Liver (tissue), 9 donors: ENCODE measurements around the gene TBC1D10A. TPM values are rescaled to one million over a fixed set of nuclear protein-coding genes. Genes with fewer than 3 reads are reported as not detected.

Experiments used
- DNase-seq: peaks from one replicate; pipeline ENCODE4 v3.0.0-alpha.2; 2017; ENCODE audit warnings: low spot score
- H3K27ac ChIP-seq, 2 donors: one replicate each; pipeline ENCODE4 v1.7.0; 2013; ENCODE audit warnings: inconsistent platforms in 2 of 2, low read length in 2 of 2, control low read depth in 1 of 2, low read depth in 1 of 2, mild to moderate bottlenecking in 1 of 2
- H3K27me3 ChIP-seq, 4 donors: one replicate each; pipeline versions ENCODE4 v1.6.1 to v1.7.0; 2013; ENCODE audit warnings: low read length in 3 of 4, inconsistent platforms in 1 of 4, mild to moderate bottlenecking in 1 of 4, moderate library complexity in 1 of 4; ENCODE audit not compliant: control insufficient read depth in 4 of 4, insufficient read depth in 4 of 4
- H3K36me3 ChIP-seq, 4 donors: one replicate each; pipeline versions ENCODE4 v1.6.1 to v1.7.0; 2013; ENCODE audit warnings: low read length in 3 of 4, mild to moderate bottlenecking in 3 of 4, low read depth in 1 of 4, moderate library complexity in 1 of 4; ENCODE audit not compliant: control insufficient read depth in 4 of 4, insufficient read depth in 3 of 4
- H3K4me1 ChIP-seq, 4 donors: one replicate each; pipeline versions ENCODE4 v1.6.1 to v1.7.0; 2013; ENCODE audit warnings: low read length in 3 of 4, mild to moderate bottlenecking in 3 of 4, moderate library complexity in 1 of 4; ENCODE audit not compliant: control insufficient read depth in 4 of 4, insufficient read depth in 4 of 4
- H3K4me3 ChIP-seq, 3 donors: one replicate each; pipeline versions ENCODE4 v1.6.1 to v1.7.0; 2013; ENCODE audit warnings: low read length in 3 of 3, control low read depth in 1 of 3, low read depth in 1 of 3, mild to moderate bottlenecking in 1 of 3
- H3K9ac ChIP-seq, 2 donors: one replicate each; pipeline ENCODE4 v1.7.0; 2013; ENCODE audit warnings: low read length in 2 of 2, mild to moderate bottlenecking in 2 of 2, moderate library complexity in 2 of 2, control low read depth in 1 of 2, low read depth in 1 of 2
- H3K9me3 ChIP-seq, 4 donors: one replicate each; pipeline versions ENCODE4 v1.6.1 to v1.7.0; 2013; ENCODE audit warnings: low read length in 3 of 4; ENCODE audit not compliant: control insufficient read depth in 4 of 4
- EGR1 ChIP-seq, 2 donors: IDR thresholded peaks; 2 replicates each; pipeline ENCODE4 v1.6.1; 2016 to 2018; ENCODE audit warnings: antibody characterized with exemption in 2 of 2, low read depth in 2 of 2
- FOXA2 ChIP-seq: IDR thresholded peaks from 2 replicates; pipeline ENCODE4 v1.6.1; 2016; ENCODE audit warnings: antibody characterized with exemption
- GABPA ChIP-seq, 2 donors: IDR thresholded peaks in 1 of 2; conservative IDR thresholded peaks in 1 of 2; 2 replicates each; pipeline ENCODE4 v1.6.1; 2016; ENCODE audit warnings: antibody characterized with exemption in 2 of 2, mild to moderate bottlenecking in 1 of 2, moderate library complexity in 1 of 2
- HNF4A ChIP-seq, 2 donors: conservative IDR thresholded peaks; 2 replicates each; pipeline ENCODE4 v1.6.1; 2016; ENCODE audit warnings: antibody characterized with exemption in 2 of 2, mild to moderate bottlenecking in 2 of 2
- HNF4G ChIP-seq: IDR thresholded peaks from 2 replicates; pipeline ENCODE4 v1.6.1; 2016; ENCODE audit warnings: antibody characterized with exemption
- JUND ChIP-seq, 2 donors: IDR thresholded peaks; 2 replicates each; pipeline ENCODE4 v1.6.1; 2016; ENCODE audit warnings: antibody characterized with exemption in 2 of 2
- NR2F2 ChIP-seq: IDR thresholded peaks from 2 replicates; pipeline ENCODE4 v1.6.1; 2016; ENCODE audit warnings: antibody characterized with exemption
- RAD21 ChIP-seq, 2 donors: IDR thresholded peaks; 2 replicates each; pipeline ENCODE4 v1.6.1; 2016; ENCODE audit warnings: antibody characterized with exemption in 2 of 2, mild to moderate bottlenecking in 2 of 2
- RXRA ChIP-seq, 2 donors: IDR thresholded peaks; 2 replicates each; pipeline ENCODE4 v1.6.1; 2017 to 2018; ENCODE audit warnings: antibody characterized with exemption in 2 of 2, mild to moderate bottlenecking in 1 of 2
- SP1 ChIP-seq: IDR thresholded peaks from 2 replicates; pipeline ENCODE4 v1.6.1; 2018; ENCODE audit warnings: antibody characterized with exemption, mild to moderate bottlenecking
- TAF1 ChIP-seq: conservative IDR thresholded peaks from 2 replicates; pipeline ENCODE4 v1.6.1; 2016; ENCODE audit warnings: antibody characterized with exemption, mild to moderate bottlenecking
- YY1 ChIP-seq: IDR thresholded peaks from 2 replicates; pipeline ENCODE4 v1.6.1; 2016; ENCODE audit warnings: antibody characterized with exemption, mild to moderate bottlenecking
- WGBS: extraction: QIAGEN DNeasy Blood & Tissue Kit; methylation state at CpG from one replicate; pipeline ENCODE4 v1.1.7; 2013; 5-methylcytosine and 5-hydroxymethylcytosine counted together
- polyA plus RNA-seq, 2 donors: library from polyadenylated mRNA; stranded (reverse) in 1 of 2; unstranded in 1 of 2; fragments of 200-250 nt in 1 of 2; fragments of >200 nt in 1 of 2; fragmentation: Nextera tagmentation in 1 of 2; extraction: Ambion mirVana in 1 of 2; gene quantifications; one replicate each; pipeline versions ENCODE4 v1.2.1 to v1.2.3, GENCODE V29; 2013 to 2015
- total RNA-seq, 2 donors: library from RNA; depleted of rRNA; stranded (reverse); fragments of >200 nt; gene quantifications; one replicate each; pipeline ENCODE4 v1.2.3, GENCODE V29; 2014
- TF ChIP-seq, protein P1 (sequence below): fragments of 150-350 bp; IDR thresholded peaks from 2 replicates; pipeline ENCODE4 v1.5.1; 2017; ENCODE audit warnings: improper control_type of control experiment, low read depth, low read length; ENCODE audit not compliant: missing input control
- TF ChIP-seq, protein P2 (sequence below): IDR thresholded peaks from 2 replicates; pipeline ENCODE4 v1.6.1; 2016; ENCODE audit warnings: antibody characterized with exemption
- TF ChIP-seq, protein P3 (sequence below): IDR thresholded peaks from 2 replicates; pipeline ENCODE4 v1.6.1; 2016; ENCODE audit warnings: antibody characterized with exemption
- TF ChIP-seq, protein P4 (sequence below): IDR thresholded peaks from 2 replicates; pipeline ENCODE4 v1.6.1; 2016; ENCODE audit warnings: antibody characterized with exemption
- donor health status: healthy.
- donor health status: healthy.
- donor health status: healthy.
- donor health status: healthy.
- donor health status: healthy.

TBC1D10A gene
- total and polyA plus RNA-seq, 4 donors = 3.6 to 9.2 (median 8.2) TPM

DNA sequence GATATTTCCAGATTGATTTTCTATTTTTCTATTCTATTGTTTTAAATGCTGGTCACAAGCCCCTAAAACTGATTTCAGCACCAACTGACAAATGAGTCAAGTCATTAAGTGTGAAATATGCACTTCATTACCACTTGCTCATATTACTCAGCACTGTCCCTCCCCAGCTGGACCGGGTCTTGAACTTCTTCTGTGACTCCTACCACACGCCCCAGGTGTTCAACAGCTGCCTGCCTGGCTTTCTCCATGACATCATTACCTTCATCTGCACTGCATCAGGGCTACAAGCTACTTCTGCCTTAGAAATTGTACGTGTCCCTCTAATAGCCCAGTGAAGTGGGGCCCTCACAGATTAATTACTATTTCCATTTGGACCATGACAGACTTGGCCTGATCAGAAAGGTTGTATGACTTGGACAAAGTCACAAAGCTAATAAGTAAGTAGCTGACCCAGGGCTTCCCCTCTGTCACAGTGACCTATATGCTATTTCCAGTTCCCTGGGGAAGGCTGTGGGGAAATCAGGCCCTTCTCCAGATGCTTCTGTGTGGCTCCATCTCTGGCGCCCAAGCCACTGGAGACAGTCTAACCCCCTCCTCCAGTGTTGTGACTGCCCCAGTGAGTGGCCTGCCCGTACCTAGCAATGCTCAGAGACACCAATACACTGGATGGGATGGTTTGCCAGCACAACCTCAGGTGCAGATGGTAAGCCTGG lies 18.1 kb downstream of the TBC1D10A start:
- DNase-seq = no peak
- Histone ChIP-seq H3K36me3 (peaks cover 0 to 5% (median 1%) of the 10 kb centered on the region in 4 donors), H3K27me3 (no peaks in the 10 kb centered on the region), H3K9me3 (no peaks in the 10 kb centered on the region), H3K4me3 (no peak overlapping the region), H3K9ac (no peak overlapping the region), H3K27ac (no peak overlapping the region), H3K4me1 (peaks cover 22 to 58% (median 39%) of the 10 kb centered on the region in 4 donors)
- TF ChIP-seq HNF4A (conservative IDR thresholded peaks at IDR 0.05) (no peak), NR2F2 (no peak), JUND (IDR thresholded peaks at IDR 0.05) (no peak), TAF1 (no peak), YY1 (no peak)
- TF ChIP-seq, protein P1, sequence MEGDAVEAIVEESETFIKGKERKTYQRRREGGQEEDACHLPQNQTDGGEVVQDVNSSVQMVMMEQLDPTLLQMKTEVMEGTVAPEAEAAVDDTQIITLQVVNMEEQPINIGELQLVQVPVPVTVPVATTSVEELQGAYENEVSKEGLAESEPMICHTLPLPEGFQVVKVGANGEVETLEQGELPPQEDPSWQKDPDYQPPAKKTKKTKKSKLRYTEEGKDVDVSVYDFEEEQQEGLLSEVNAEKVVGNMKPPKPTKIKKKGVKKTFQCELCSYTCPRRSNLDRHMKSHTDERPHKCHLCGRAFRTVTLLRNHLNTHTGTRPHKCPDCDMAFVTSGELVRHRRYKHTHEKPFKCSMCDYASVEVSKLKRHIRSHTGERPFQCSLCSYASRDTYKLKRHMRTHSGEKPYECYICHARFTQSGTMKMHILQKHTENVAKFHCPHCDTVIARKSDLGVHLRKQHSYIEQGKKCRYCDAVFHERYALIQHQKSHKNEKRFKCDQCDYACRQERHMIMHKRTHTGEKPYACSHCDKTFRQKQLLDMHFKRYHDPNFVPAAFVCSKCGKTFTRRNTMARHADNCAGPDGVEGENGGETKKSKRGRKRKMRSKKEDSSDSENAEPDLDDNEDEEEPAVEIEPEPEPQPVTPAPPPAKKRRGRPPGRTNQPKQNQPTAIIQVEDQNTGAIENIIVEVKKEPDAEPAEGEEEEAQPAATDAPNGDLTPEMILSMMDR = no peak
- WGBS = 93% methylated on average over 5 of the region's 5 CpGs

DNA sequence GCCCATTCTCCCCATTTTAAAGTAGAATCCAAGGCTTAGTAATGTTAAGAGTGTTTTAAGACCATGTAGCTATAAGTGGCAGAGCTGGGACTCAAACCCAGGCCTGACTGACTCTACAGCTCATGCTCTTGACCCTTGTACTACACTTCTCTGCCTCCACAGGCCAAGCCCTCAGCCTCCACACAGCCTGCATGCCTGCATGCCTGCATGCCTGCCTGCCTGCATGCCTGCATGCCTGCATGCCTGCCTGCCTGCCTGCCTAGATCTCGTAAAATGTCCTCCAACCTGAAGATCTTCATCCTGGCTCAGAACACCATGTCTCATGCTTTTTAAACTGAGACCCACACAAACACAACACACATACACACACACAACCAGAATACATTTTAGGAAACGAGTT lies 18.6 kb downstream of the TBC1D10A start:
- Histone ChIP-seq H3K9ac (no peak overlapping the region), H3K27ac (no peak overlapping the region), H3K36me3 (peaks cover 0 to 5% (median 1%) of the 10 kb centered on the region in 4 donors), H3K4me3 (no peak overlapping the region), H3K9me3 (no peaks in the 10 kb centered on the region), H3K4me1 (peaks cover 22 to 60% (median 39%) of the 10 kb centered on the region in 4 donors), H3K27me3 (no peaks in the 10 kb centered on the region)
- TF ChIP-seq RAD21 (IDR thresholded peaks at IDR 0.05) (no peak), HNF4A (conservative IDR thresholded peaks at IDR 0.05) (no peak), SP1 (no peak), GABPA (IDR thresholded peaks at IDR 0.05 in 1 of 2, conservative IDR thresholded peaks at IDR 0.05 in 1 of 2) (no peak), FOXA2 (no peak), EGR1 (IDR thresholded peaks at IDR 0.05; ENCODE audit: low read depth in 2 of 2) (no peak), HNF4G (no peak), YY1 (no peak), RXRA (IDR thresholded peaks at IDR 0.05) (no peak), NR2F2 (no peak)
- TF ChIP-seq, protein P2, sequence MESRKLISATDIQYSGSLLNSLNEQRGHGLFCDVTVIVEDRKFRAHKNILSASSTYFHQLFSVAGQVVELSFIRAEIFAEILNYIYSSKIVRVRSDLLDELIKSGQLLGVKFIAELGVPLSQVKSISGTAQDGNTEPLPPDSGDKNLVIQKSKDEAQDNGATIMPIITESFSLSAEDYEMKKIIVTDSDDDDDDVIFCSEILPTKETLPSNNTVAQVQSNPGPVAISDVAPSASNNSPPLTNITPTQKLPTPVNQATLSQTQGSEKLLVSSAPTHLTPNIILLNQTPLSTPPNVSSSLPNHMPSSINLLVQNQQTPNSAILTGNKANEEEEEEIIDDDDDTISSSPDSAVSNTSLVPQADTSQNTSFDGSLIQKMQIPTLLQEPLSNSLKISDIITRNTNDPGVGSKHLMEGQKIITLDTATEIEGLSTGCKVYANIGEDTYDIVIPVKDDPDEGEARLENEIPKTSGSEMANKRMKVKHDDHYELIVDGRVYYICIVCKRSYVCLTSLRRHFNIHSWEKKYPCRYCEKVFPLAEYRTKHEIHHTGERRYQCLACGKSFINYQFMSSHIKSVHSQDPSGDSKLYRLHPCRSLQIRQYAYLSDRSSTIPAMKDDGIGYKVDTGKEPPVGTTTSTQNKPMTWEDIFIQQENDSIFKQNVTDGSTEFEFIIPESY = no peak
- TF ChIP-seq, protein P3, sequence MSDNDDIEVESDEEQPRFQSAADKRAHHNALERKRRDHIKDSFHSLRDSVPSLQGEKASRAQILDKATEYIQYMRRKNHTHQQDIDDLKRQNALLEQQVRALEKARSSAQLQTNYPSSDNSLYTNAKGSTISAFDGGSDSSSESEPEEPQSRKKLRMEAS = no peak
- TF ChIP-seq, protein P4, sequence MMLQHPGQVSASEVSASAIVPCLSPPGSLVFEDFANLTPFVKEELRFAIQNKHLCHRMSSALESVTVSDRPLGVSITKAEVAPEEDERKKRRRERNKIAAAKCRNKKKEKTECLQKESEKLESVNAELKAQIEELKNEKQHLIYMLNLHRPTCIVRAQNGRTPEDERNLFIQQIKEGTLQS = no peak
- TF ChIP-seq, protein P1 = no peak
- 81% methylated on average over 2 of the region's 2 CpGs for WGBS
- no peak for DNase-seq
